Measurements from ENCODE around the gene MT3. TPM values are rescaled to one million over a fixed set of nuclear protein-coding genes. Genes with fewer than 3 reads are reported as not detected.

MT3 gene
- total and polyA plus RNA-seq, 2 of the 13 experiments (the other 11 are each of a cell fraction or from before 2014, with no cell fraction given): not detected

- TF ChIP-seq ZNF646 (CRISPR knock-in tag; IDR thresholded peaks at IDR 0.05) (0 out of 2 replicates have a peak, but pooled peaks have one; percentile 12), ZNF552 (CRISPR knock-in tag; IDR thresholded peaks at IDR 0.05; ENCODE audit: borderline replicate concordance) (no peak), IRX3 (CRISPR knock-in tag; IDR thresholded peaks at IDR 0.05; ENCODE audit: borderline replicate concordance, low read depth) (peak; percentile 18; the same call in 1 of the 2 replicates), ZNF563 (CRISPR knock-in tag; IDR thresholded peaks at IDR 0.05) (peak; percentile 94), WIZ (CRISPR knock-in tag; IDR thresholded peaks at IDR 0.05) (no peak), CENPX (CRISPR knock-in tag; IDR thresholded peaks at IDR 0.05) (no peak), ZNF678 (CRISPR knock-in tag; IDR thresholded peaks at IDR 0.05) (0 out of 2 replicates have a peak, but pooled peaks have one; percentile 28), ZNF350 (CRISPR knock-in tag; IDR thresholded peaks at IDR 0.05; ENCODE audit: borderline replicate concordance, low read depth) (no peak), BCL3 (CRISPR knock-in tag; IDR thresholded peaks at IDR 0.05) (peak; percentile 36), HIVEP1 (CRISPR knock-in tag; IDR thresholded peaks at IDR 0.05) (0 out of 2 replicates have a peak, but pooled peaks have one; percentile 41)
- TF ChIP-seq, protein P1, sequence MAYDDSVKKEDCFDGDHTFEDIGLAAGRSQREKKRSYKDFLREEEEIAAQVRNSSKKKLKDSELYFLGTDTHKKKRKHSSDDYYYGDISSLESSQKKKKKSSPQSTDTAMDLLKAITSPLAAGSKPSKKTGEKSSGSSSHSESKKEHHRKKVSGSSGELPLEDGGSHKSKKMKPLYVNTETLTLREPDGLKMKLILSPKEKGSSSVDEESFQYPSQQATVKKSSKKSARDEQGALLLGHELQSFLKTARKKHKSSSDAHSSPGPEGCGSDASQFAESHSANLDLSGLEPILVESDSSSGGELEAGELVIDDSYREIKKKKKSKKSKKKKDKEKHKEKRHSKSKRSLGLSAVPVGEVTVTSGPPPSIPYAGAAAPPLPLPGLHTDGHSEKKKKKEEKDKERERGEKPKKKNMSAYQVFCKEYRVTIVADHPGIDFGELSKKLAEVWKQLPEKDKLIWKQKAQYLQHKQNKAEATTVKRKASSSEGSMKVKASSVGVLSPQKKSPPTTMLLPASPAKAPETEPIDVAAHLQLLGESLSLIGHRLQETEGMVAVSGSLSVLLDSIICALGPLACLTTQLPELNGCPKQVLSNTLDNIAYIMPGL (CRISPR knock-in tag; IDR thresholded peaks at IDR 0.05; ENCODE audit: borderline replicate concordance in 1 of 2, low read depth in 1 of 2): peak; percentile 75 to 77; a peak in 2 of 4 replicates
Measured at GRCh38 chr16:56625140-56625942, 36.0 kb downstream of the MT3 start, which contains the start of gene MT1E (continued).

All from HepG2 (cell line).